Activated CD4-positive, alpha-beta T cell treated with anti-CD3 and anti-CD28 coated beads for 24 hours (primary cell): ENCODE results near the gene EIF5A2.
"Not testable (repeated sequence)": the region's sequence is repeated elsewhere in the genome, so short reads cannot be mapped to it uniquely, and the experiment has no call there.

ENCODE experiments used
- DNase-seq, 2 donors: peaks; one replicate each; pipeline ENCODE4 v3.0.0-alpha.2; 2020; ENCODE audit warnings: low read depth in 2 of 2

EIF5A2 gene

GRCh38 chr3:170896781-170897180, 11.7 kb downstream of the EIF5A2 start:
- DNase-seq: no peak

GRCh38 chr3:170896333-170896732, 12.1 kb downstream of the EIF5A2 start:
- DNase-seq: not testable (repeated sequence)

DNA sequence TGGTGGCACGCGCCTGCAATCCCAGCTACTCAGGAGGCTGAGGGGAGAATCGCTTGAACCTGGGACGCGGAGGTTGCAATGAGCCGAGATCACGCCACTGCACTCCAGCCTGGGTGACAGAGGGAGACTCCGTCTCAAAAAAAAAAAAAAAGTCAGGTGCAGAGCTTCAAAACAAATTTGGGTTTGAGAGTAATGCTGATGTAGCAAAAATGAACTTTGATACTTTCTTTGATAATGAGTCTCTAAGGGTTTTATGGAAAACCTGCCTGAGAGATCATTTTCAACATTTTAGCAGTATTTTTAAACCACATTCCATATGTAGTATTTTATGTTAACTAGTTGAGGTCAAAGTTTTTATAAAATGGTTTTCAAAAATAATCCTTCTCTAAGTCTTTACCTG, 14.5 kb downstream of the EIF5A2 start:
- DNase-seq: no peak

- DNase-seq: no peak
These were observed 18.8 kb downstream of the EIF5A2 start for GRCh38 chr3:170889630-170890029.

DNA sequence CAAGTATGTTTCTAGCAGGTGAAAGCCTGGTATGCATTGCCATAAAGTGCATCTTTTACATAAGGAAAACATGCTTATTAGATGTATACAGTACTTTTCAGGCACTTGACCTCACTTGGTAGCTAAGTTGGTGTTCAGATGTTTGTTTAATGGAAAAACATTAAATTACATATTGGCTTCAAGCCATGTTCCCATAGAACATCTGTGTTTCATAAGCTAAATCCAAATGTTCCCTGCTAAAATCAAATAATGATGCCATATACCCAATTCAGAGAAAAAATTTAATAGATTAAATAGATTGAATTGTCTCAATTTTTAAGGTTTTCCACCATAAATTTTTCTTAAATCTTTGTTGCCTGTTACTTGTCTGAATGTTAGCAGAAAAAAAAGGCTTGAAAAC, 19.3 kb downstream of the EIF5A2 start:
- DNase-seq: no peak

GRCh38 chr3:170884109-170884930, 24.1 kb downstream of the EIF5A2 start:
- not testable (repeated sequence) for DNase-seq

- not testable (repeated sequence) for DNase-seq
These were observed 29.7 kb downstream of the EIF5A2 start for GRCh38 chr3:170878688-170879087.

- DNase-seq: not testable (repeated sequence)
These were observed 31.1 kb downstream of the EIF5A2 start for GRCh38 chr3:170877311-170877710.

GRCh38 chr3:170876537-170876936, 31.9 kb downstream of the EIF5A2 start:
- DNase-seq: no peak

DNA sequence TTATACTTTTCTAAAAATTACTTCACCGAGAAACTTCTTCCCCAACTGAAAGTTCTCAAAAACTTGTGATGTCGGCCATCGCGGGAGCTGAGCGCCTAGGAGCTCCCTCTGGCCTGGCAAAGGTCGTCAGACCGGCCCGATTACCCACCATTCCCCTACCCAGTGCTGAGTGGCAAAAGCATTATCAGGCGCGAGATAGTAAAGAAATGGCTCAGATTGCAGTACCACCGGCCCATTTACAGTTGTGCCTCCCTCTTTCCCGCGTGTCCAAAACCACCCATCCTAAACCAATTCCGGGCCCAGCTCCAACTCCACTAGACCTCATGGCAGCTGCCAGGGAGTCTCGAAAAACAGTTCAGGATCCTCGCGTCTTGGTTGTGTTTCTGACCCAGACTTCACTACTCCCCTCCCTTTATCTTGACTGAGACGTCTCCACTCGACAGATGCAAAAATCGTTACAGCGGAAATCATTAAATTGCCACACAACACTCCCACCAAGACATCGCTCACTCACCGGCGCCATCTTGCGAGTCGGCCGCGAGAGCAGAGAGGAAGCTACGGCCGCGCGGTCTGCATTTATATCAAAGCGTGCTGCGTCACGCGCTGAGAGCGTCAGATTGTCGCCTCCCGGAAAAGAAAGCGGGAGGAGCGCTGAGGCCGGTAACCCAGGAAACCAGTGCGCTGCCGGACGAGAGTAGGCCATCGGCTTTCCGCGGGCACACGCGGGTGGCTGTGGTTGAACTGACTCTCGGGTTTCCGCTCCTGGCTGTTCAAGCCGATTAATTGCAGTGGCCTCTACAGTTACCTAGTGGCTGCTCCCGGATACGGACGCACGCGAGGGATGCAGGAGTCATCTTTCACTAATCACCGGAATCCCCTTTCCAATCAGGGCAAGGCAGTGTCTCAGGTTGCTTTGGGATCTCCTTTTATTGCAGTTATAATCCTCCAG, 38.5 kb downstream of the EIF5A2 start, which contains the start of gene RPL22L1:
RPL22L1 (minus strand) TSS at position 551 of the 949 bp plus-strand sequence; CDS start at position 523, 28 bp downstream.
- DNase-seq: peak; percentile 87 to 88

DNA sequence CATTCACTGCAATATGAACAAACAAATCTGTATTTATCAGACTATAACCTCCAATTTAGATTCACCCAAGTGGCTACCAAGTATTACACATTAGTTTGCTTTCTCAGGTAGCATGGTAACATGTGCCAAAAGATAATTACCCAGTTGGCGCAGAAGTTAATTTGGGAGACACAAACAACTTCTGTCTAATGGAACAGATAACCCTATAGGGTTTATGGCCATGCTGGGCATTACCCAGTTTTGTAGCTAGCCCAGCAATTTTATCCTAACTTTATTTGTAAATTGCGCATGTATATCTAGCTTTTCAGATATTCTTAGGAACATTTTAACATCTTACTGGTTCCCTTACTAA, 39.2 kb downstream of the EIF5A2 start:
- DNase-seq: no peak

DNA sequence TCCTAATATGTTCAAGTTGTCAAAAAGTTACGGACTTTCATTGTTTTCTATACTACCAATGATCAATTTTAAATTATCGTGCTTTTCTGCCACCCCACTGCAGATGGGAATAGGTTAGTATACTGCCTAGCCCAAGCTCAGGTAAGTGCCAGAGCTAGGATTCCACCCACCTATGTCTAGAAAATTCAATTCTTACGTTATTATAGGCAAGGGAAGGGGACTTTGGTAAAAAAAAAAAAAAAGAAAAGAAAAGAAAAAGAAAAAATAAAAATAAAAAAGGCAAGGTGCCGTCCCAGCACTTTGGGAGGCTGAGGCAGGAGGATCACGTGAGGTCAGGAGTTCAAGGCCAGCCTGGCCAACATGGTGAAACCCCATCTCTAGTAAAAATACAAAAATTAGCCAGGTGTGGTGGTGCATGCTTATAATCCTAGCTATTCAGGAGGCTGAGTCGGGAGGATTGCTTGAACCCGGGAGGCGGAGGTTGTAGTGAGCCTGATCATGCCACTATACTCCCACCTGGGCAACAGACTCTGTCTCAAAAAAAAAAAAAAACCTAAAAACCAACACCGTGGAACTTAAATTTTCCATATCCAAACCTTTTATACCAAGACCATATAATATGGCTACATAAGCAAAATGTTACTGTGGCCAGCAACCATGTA, 39.7 kb downstream of the EIF5A2 start:
- no peak for DNase-seq

DNA sequence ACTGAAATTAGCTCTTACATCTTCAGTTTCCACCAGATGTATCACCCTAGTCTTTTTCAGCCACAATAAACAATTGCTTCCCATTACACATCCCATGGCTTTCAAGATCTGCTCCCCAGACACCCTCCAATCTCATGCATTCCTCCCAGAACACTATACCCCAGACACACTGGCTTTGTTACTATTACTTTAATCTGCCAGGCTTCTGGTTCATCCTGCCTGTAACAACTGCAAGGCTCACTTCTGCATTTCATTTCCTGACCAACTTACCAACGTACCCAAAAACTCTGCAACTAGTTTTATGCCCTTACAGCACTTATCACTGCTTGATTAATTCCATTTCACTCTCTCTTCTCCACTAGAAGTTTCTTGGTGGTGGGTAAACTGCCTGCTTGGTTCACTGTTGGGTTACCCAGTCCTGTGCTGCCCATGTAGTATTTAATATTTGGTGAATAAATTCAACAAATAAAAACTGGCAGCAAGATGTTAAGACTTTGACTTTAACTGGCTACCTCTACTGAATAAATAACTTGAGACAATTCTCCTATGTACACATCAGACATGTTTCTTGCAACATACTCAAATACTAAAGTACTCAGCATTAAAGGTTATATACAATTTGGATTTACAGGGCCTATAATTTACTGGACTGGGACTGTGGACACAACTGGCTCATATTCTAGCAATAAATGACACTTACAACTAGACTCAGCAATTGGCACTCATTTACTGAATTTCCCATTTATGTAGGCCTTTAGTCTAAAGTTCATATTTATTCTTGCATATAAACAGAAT, 41.1 kb downstream of the EIF5A2 start:
- DNase-seq: no peak

DNA sequence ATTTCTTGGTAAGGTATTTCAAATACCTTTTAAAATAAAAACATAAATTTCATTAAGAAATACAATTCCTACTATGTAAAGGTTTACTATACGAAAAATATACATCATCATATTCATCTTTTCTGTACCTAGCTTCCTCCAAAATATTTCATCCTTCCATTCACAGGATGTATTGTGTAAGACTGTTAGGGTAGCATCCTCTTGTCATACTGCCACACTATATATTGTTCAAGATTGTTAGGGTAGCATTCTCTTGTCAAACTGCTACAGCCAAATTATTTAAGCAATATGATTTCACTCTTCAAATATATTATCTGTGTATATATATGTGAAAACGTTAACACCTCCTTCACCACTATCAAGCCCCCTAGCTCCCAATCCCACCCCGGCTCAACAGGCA, 41.9 kb downstream of the EIF5A2 start:
- DNase-seq: no peak

- DNase-seq: no peak
These were observed 43.0 kb downstream of the EIF5A2 start for GRCh38 chr3:170865209-170866094.

- no peak for DNase-seq
These were observed 43.8 kb downstream of the EIF5A2 start for GRCh38 chr3:170864525-170865208.

DNA sequence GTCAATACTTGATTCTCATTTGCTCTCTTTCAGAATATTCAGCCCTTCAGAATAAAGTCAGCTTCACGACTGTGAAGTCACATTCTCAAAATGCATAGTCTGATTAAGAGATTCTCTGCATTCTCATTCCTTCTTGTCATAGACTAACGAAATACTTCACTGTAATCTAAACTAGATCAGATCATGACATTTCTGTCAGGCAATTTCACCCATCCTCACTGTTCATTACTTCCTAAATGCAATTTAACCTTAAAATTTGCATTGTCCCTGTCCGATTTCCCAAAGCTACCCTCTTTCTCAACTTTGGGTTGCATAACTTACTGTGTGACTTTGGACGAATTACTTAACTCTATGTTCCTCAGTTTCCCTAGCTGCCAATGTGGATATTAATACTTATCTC, 44.6 kb downstream of the EIF5A2 start:
- no peak for DNase-seq

- DNase-seq: no peak
These were observed 45.6 kb downstream of the EIF5A2 start for GRCh38 chr3:170862618-170863374.

DNA sequence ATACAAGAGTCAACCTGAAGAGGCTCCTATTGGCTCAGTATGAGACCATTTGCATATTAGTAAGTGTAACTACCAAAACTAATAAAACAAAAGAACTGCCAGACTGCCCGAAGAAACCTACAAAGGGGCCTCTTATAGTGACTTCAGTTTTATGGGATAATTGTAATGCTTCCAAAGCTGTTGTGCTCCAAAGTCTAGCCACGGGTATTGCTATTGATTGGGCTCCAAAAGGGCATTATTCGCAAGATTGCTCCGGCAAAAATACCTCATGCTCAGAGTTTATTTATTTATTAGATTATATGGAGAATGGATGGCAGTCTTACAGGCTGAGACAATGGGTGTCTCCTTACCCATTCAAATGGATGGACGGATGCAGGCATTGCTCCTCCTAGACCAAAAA, 49.8 kb downstream of the EIF5A2 start:
- no peak for DNase-seq
